SK-N-SH (cell line): ENCODE data around the gene SMIM8. TPM values are rescaled to one million over a fixed set of nuclear protein-coding genes. Genes with fewer than 3 reads are reported as not detected.
"Not testable (repeated sequence)": the region's sequence is repeated elsewhere in the genome, so short reads cannot be mapped to it uniquely, and the experiment has no call there.

ENCODE experiments used
- CTCF ChIA-PET: fragments of 300-600, 350-600 bp; formaldehyde crosslinking; extraction: SDS; loops from one replicate; lab custom pipeline; 2021; lab: Yijun Ruan, JAX
- POLR2A ChIA-PET: fragments of 350-600 bp; sonication (Branson Sonifier 250); formaldehyde crosslinking; extraction: SDS; loops from one replicate; lab custom pipeline; 2020; ENCODE audit warnings: antibody characterized with exemption, inconsistent platforms; lab: Yijun Ruan, JAX
- DNase-seq: peaks from one replicate; pipeline ENCODE4 v3.0.0; 2012
- H2AFZ ChIP-seq: fragments of 200-600 bp; sonication (generic); 2 replicates; pipeline ENCODE4 v1.8.1; 2016; ENCODE audit warnings: antibody characterized with exemption, mild to moderate bottlenecking, low read depth
- H3F3A ChIP-seq: fragments of 200-600 bp; sonication (generic); replicated peaks from 2 replicates; pipeline ENCODE3; 2016; ENCODE audit warnings: antibody characterized with exemption, mild to moderate bottlenecking; ENCODE audit not compliant: insufficient read depth
- H3K27ac ChIP-seq, 2 experiments: fragments of 200-500 bp in 1 of 2; fragments of 200-600 bp in 1 of 2; sonication (Bioruptor generic) in 1 of 2; sonication (generic), shearing (Covaris generic) in 1 of 2; 2 replicates each; pipeline versions ENCODE4 v1.5.1 to v1.6.1; 2014 to 2016; ENCODE audit warnings: low read depth in 2 of 2, inconsistent platforms in 1 of 2, low read length in 1 of 2, mild to moderate bottlenecking in 1 of 2, mixed read lengths in 1 of 2
- H3K27me3 ChIP-seq: fragments of 200-600 bp; sonication (generic), shearing (Covaris generic); 2 replicates; pipeline ENCODE4 v1.6.1; 2016; ENCODE audit warnings: mixed run types; ENCODE audit not compliant: insufficient read depth
- H3K36me3 ChIP-seq, 2 experiments: fragments of 200-500 bp in 1 of 2; fragments of 200-600 bp in 1 of 2; sonication (Bioruptor generic) in 1 of 2; sonication (generic) in 1 of 2; replicated peaks in 1 of 2; 2 replicates each; pipeline versions ENCODE3 to v1.5.1; 2014 to 2016; ENCODE audit warnings: low read length in 1 of 2, mild to moderate bottlenecking in 1 of 2; ENCODE audit not compliant: insufficient read depth in 2 of 2, control insufficient read depth in 1 of 2
- H3K4me1 ChIP-seq, 2 experiments: fragments of 200-500 bp in 1 of 2; fragments of 200-600 bp in 1 of 2; sonication (Bioruptor generic) in 1 of 2; sonication (generic), shearing (Covaris generic) in 1 of 2; 2 replicates each; pipeline versions ENCODE4 v1.5.1 to v1.6.1; 2014 to 2016; ENCODE audit warnings: low read depth in 1 of 2, low read length in 1 of 2, mixed run types in 1 of 2; ENCODE audit not compliant: insufficient read depth in 2 of 2, control insufficient read depth in 1 of 2
- H3K4me2 ChIP-seq: fragments of 200-600 bp; sonication (generic), shearing (Covaris generic); 2 replicates; pipeline ENCODE4 v1.6.1; 2017; ENCODE audit warnings: mixed run types
- H3K4me3 ChIP-seq, 2 experiments: fragments of 200-500 bp in 1 of 2; fragments of 200-600 bp in 1 of 2; sonication (Bioruptor generic) in 1 of 2; sonication (generic), shearing (Covaris generic) in 1 of 2; 2 replicates each; pipeline versions ENCODE4 v1.5.1 to v1.8.1; 2014 to 2016; ENCODE audit warnings: low read depth in 2 of 2, inconsistent platforms in 1 of 2, low read length in 1 of 2, mild to moderate bottlenecking in 1 of 2, mixed read lengths in 1 of 2, moderate library complexity in 1 of 2
- H3K79me2 ChIP-seq: fragments of 200-600 bp; sonication (generic); 2 replicates; pipeline ENCODE4 v1.8.1; 2017; ENCODE audit warnings: mild to moderate bottlenecking; ENCODE audit not compliant: insufficient read depth
- H3K9ac ChIP-seq: fragments of 200-600 bp; sonication (generic); 2 replicates; pipeline ENCODE4 v1.6.1; 2017; ENCODE audit warnings: mixed run types
- H3K9me2 ChIP-seq: fragments of 200-600 bp; sonication (generic); 2 replicates; pipeline ENCODE4 v1.6.1; 2017; ENCODE audit warnings: mixed run types
- H3K9me3 ChIP-seq: fragments of 200-600 bp; sonication (generic); 2 replicates; pipeline ENCODE4 v1.6.1; 2017; ENCODE audit warnings: mixed run types, mild to moderate bottlenecking, moderate library complexity
- H4K20me1 ChIP-seq: fragments of 200-600 bp; sonication (generic); 2 replicates; pipeline ENCODE4 v1.6.1; 2017; ENCODE audit warnings: mild to moderate bottlenecking, mixed run types; ENCODE audit not compliant: insufficient read depth
- EZH2phosphoT487 ChIP-seq: fragments of 200-600 bp; sonication (generic); IDR thresholded peaks from 2 replicates; pipeline ENCODE4 v1.6.1; 2017; ENCODE audit warnings: low read depth, mixed run types, mild to moderate bottlenecking, antibody characterized with exemption, moderate library complexity, borderline replicate concordance
- NFIC ChIP-seq: IDR thresholded peaks from 2 replicates; pipeline ENCODE4 v1.4.0; 2012; ENCODE audit warnings: borderline replicate concordance
- RFX5 ChIP-seq: IDR thresholded peaks from 2 replicates; pipeline ENCODE4 v1.6.1; 2012; ENCODE audit warnings: mild to moderate bottlenecking, improper control_type of control experiment, low read length
- RXRA ChIP-seq: IDR thresholded peaks from 2 replicates; pipeline ENCODE4 v1.4.0; 2012; ENCODE audit warnings: low read depth, mild to moderate bottlenecking, borderline replicate concordance
- TEAD4 ChIP-seq: IDR thresholded peaks from 2 replicates; pipeline ENCODE4 v1.4.0; 2012; ENCODE audit warnings: mild to moderate bottlenecking, borderline replicate concordance; ENCODE audit not compliant: insufficient read depth
- WGBS: methylation state at CpG from one replicate; pipeline ENCODE4 v1.1.6; 2017; ENCODE audit warnings: low lambda C conversion rate; 5-methylcytosine and 5-hydroxymethylcytosine counted together
- polyA plus RNA-seq, 3 experiments: library from polyadenylated mRNA; depleted of rRNA; stranded (reverse); fragments of >200 nt; gene quantifications; 2 replicates each; pipeline ENCODE4 v1.2.3, GENCODE V29; 2012
- TF ChIP-seq, protein P1 (sequence below): IDR thresholded peaks from 2 replicates; pipeline ENCODE4 v1.6.1; 2012; ENCODE audit warnings: mild to moderate bottlenecking, low read depth, low read length, moderate library complexity
- TF ChIP-seq, protein P2 (sequence below): IDR thresholded peaks from 2 replicates; pipeline ENCODE4 v1.4.0; 2012; ENCODE audit warnings: low read depth, borderline replicate concordance

SMIM8 gene
- polyA plus RNA-seq, 1 of the 3 experiments (the other 2 are of a cell fraction), result 1.6 TPM

DNA sequence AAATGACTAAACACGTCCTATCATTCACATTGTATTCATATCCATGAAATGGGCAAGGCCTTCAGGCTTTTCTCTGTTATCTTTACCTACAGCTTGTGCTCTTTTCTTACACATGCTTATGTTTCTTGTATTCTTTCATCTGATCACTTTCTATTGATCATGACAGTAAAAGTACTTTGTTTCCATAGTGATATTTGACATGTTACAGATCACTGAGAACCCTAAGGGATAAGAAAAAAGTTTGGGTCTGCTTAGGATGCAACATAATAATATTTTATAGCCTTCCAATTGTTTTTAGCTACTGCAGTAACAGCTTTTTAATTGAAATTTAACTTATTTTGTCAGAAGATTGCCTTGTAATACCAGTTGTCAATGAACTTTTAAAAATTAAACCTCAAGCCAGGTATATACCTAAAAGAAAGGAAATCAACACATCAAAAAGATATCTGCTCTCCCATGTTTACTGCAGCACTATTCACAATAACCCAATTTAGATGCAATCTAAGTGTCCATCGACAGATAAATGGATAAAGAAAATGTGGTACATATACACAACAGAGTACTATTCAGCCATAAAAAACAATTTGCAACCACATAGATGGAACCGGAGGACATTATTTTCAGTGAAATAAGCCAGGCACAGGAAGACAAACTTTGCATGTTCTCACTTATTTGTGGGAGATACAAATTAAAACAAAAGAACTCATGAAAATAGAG, 3.0 kb upstream of the SMIM8 start (continued):
- TF ChIP-seq, protein P1, sequence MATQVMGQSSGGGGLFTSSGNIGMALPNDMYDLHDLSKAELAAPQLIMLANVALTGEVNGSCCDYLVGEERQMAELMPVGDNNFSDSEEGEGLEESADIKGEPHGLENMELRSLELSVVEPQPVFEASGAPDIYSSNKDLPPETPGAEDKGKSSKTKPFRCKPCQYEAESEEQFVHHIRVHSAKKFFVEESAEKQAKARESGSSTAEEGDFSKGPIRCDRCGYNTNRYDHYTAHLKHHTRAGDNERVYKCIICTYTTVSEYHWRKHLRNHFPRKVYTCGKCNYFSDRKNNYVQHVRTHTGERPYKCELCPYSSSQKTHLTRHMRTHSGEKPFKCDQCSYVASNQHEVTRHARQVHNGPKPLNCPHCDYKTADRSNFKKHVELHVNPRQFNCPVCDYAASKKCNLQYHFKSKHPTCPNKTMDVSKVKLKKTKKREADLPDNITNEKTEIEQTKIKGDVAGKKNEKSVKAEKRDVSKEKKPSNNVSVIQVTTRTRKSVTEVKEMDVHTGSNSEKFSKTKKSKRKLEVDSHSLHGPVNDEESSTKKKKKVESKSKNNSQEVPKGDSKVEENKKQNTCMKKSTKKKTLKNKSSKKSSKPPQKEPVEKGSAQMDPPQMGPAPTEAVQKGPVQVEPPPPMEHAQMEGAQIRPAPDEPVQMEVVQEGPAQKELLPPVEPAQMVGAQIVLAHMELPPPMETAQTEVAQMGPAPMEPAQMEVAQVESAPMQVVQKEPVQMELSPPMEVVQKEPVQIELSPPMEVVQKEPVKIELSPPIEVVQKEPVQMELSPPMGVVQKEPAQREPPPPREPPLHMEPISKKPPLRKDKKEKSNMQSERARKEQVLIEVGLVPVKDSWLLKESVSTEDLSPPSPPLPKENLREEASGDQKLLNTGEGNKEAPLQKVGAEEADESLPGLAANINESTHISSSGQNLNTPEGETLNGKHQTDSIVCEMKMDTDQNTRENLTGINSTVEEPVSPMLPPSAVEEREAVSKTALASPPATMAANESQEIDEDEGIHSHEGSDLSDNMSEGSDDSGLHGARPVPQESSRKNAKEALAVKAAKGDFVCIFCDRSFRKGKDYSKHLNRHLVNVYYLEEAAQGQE, result no peak
- TF ChIP-seq RXRA (no peak), TEAD4 (no peak), RFX5 (no peak), EZH2phosphoT487 (no peak)
- TF ChIP-seq, protein P2, sequence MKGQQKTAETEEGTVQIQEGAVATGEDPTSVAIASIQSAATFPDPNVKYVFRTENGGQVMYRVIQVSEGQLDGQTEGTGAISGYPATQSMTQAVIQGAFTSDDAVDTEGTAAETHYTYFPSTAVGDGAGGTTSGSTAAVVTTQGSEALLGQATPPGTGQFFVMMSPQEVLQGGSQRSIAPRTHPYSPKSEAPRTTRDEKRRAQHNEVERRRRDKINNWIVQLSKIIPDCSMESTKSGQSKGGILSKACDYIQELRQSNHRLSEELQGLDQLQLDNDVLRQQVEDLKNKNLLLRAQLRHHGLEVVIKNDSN, result no peak
- TF ChIP-seq, all 33 proteins: peak for 0

DNA sequence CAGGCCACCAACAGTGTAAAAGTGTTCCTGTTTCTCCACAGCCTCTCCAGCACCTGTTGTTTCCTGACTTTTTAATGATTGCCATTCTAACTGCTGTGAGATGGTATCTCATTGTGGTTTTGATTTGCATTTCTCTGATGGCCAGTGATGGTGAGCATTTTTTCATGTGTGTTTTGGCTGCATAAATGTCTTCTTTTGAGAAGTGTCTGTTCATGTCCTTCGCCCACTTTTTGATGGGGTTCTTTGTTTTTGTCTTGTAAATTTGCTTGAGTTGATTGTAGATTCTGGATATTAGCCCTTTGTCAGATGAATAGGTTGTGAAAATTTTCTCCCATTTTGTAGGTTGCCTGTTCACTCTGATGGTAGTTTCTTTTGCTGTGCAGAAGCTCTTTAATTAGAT, 1.5 kb downstream of the SMIM8 start:
- CTCF ChIA-PET, H3K4me2 ChIP-seq, H3K36me3 ChIP-seq, H3K9ac ChIP-seq, H4K20me1 ChIP-seq, H2AFZ ChIP-seq, H3K9me3 ChIP-seq, H3K4me1 ChIP-seq, H3K27ac ChIP-seq, DNase-seq, H3K9me2 ChIP-seq, POLR2A ChIA-PET, H3F3A ChIP-seq, H3K27me3 ChIP-seq, H3K4me3 ChIP-seq: not testable (repeated sequence)
- WGBS, result 91% methylated on average over 1 of the region's 1 CpG
- peaks cover 17% of the 10 kb centered on the region for H3K79me2 ChIP-seq

DNA sequence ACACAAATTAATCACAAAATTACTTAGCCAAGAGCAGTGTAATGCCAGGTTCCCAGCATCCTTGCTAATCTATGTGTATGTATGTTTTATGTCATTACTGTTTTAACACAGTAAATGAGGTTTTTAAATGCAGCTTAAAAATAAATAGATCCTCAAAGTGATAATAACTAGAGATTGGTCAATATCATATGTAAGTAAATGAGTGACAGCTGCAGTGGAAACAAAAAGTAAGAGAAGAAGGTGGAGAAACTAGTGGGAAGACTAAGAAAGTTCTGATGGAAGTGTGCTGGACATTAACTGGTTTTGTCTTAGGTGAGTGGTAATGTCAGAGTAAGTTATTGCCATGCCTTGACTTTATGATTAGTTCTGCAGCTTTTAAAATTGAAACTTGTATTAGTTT, 8.6 kb downstream of the SMIM8 start:
- Histone ChIP-seq H3K4me1 (0 out of 4 replicates have a peak, but pooled peaks cover 0 to 6% of the 10 kb centered on the region in 2 experiments), H3K4me2 (no peak overlapping the region), H4K20me1 (no peaks in the 10 kb centered on the region), H2AFZ (no peak overlapping the region), H3K4me3 (no peak overlapping the region), H3K9me3 (no peaks in the 10 kb centered on the region), H3K27me3 (no peaks in the 10 kb centered on the region), H3K36me3 (no peaks in the 10 kb centered on the region), H3K9ac (no peak overlapping the region), H3K27ac (no peak overlapping the region), H3K9me2 (no peaks in the 10 kb centered on the region), H3K79me2 (peaks cover 14% of the 10 kb centered on the region; the same call in 1 of the 2 replicates), H3F3A (no peaks in the 10 kb centered on the region)
- ChIA-PET POLR2A (no interaction called here), CTCF (interaction anchor here (1.3 to 1.4 kb wide), 2 partner anchors 9 kb away, joined by 3 to 7 read pairs; partner anchors contain the start of gene SMIM8)
- no peak for TF ChIP-seq NFIC
- DNase-seq, result no peak
